ENCODE results near the gene SMAD5.
A peak's percentile ranks its signal among the peaks of the same experiment; 100 is the strongest.

- TF ChIP-seq CTCF (tag by site-specific recombination; IDR thresholded peaks at IDR 0.05) (peak; percentile 46), ZNF112 (tag by site-specific recombination; IDR thresholded peaks at IDR 0.05) (no peak), ZNF266 (tag by site-specific recombination; IDR thresholded peaks at IDR 0.05; ENCODE audit: low read depth) (no peak), HIC1 (tag by site-specific recombination; IDR thresholded peaks at IDR 0.05) (no peak), ZBTB21 (tag by site-specific recombination; IDR thresholded peaks at IDR 0.05) (no peak), MZF1 (tag by site-specific recombination; IDR thresholded peaks at IDR 0.05; ENCODE audit: borderline replicate concordance) (no peak), TCF7L2 (IDR thresholded peaks at IDR 0.05; ENCODE audit: borderline replicate concordance, low read depth, low read length) (no peak), YY1 (tag by site-specific recombination; IDR thresholded peaks at IDR 0.05) (no peak)
These were observed 41.5 kb downstream of the SMAD5 start for GRCh38 chr5:136174021-136174659.

Data from HEK293 (cell line).